H9 (cell line): ENCODE measurements around the gene PPP1R17. TPM values are rescaled to one million over a fixed set of nuclear protein-coding genes. Genes with fewer than 3 reads are reported as not detected.

ENCODE experiments used
- DNase-seq: peaks from one replicate; pipeline ENCODE4 v3.0.0-alpha.2; 2017
- H2AFZ ChIP-seq: one replicate; pipeline ENCODE4 v1.6.1; 2013; ENCODE audit warnings: mild to moderate bottlenecking, low read length, control low read depth, moderate library complexity
- H2AK5ac ChIP-seq: 2 replicates; pipeline ENCODE4 v1.6.1; 2013; ENCODE audit warnings: low read length, control low read depth, mixed read lengths; ENCODE audit not compliant: insufficient read length
- H2BK120ac ChIP-seq: one replicate; pipeline ENCODE4 v1.6.1; 2013; ENCODE audit warnings: low read depth, mild to moderate bottlenecking, low read length, control low read depth, inconsistent platforms; ENCODE audit not compliant: poor library complexity, severe bottlenecking
- H2BK12ac ChIP-seq: 2 replicates; pipeline ENCODE4 v1.6.1; 2013; ENCODE audit warnings: low read length, control low read depth, mixed read lengths, low read depth; ENCODE audit not compliant: insufficient read length
- H2BK15ac ChIP-seq: 2 replicates; pipeline ENCODE4 v1.6.1; 2013; ENCODE audit warnings: low read depth, low read length, control low read depth
- H2BK20ac ChIP-seq: one replicate; pipeline ENCODE4 v1.6.1; 2013; ENCODE audit warnings: low read depth, mild to moderate bottlenecking, low read length, control low read depth, inconsistent platforms; ENCODE audit not compliant: poor library complexity, severe bottlenecking
- H2BK5ac ChIP-seq: 2 replicates; pipeline ENCODE4 v1.6.1; 2013; ENCODE audit warnings: low read length, control low read depth, mixed read lengths; ENCODE audit not compliant: insufficient read length
- H3K14ac ChIP-seq: 2 replicates; pipeline ENCODE4 v1.6.1; 2013; ENCODE audit warnings: low read length, control low read depth; ENCODE audit not compliant: insufficient read depth
- H3K18ac ChIP-seq: 2 replicates; pipeline ENCODE4 v1.6.1; 2013; ENCODE audit warnings: low read depth, mild to moderate bottlenecking, mixed read lengths, low read length, control low read depth; ENCODE audit not compliant: insufficient read length
- H3K23ac ChIP-seq: 2 replicates; pipeline ENCODE4 v1.6.1; 2013; ENCODE audit warnings: low read length, control low read depth, mixed read lengths, low read depth; ENCODE audit not compliant: insufficient read length
- H3K23me2 ChIP-seq: 2 replicates; pipeline ENCODE4 v1.6.1; 2013; ENCODE audit warnings: low read depth, mild to moderate bottlenecking, mixed read lengths, low read length, control low read depth; ENCODE audit not compliant: insufficient read length, poor library complexity, severe bottlenecking
- H3K27ac ChIP-seq: 2 replicates; pipeline ENCODE4 v1.5.1; 2013; ENCODE audit warnings: low read length, control low read depth, mixed read lengths, low read depth; ENCODE audit not compliant: insufficient read length
- H3K27me3 ChIP-seq: 2 replicates; pipeline ENCODE4 v1.6.1; 2013; ENCODE audit warnings: low read length, control low read depth, inconsistent platforms; ENCODE audit not compliant: insufficient read depth
- H3K4ac ChIP-seq: 2 replicates; pipeline ENCODE4 v1.6.1; 2013; ENCODE audit warnings: low read depth, mild to moderate bottlenecking, control low read depth, inconsistent platforms, low read length, moderate library complexity
- H3K4me1 ChIP-seq: 2 replicates; pipeline ENCODE4 v1.6.1; 2013; ENCODE audit warnings: low read length, control low read depth, inconsistent platforms; ENCODE audit not compliant: insufficient read depth
- H3K4me2 ChIP-seq: 2 replicates; pipeline ENCODE4 v1.6.1; 2013; ENCODE audit warnings: low read length, control low read depth, mixed read lengths; ENCODE audit not compliant: insufficient read length, insufficient read depth
- H3K56ac ChIP-seq: 2 replicates; pipeline ENCODE4 v1.6.1; 2013; ENCODE audit warnings: low read depth, mild to moderate bottlenecking, mixed read lengths, low read length, control low read depth; ENCODE audit not compliant: insufficient read length
- H3K79me1 ChIP-seq: 2 replicates; pipeline ENCODE4 v1.6.1; 2013; ENCODE audit warnings: low read depth, mild to moderate bottlenecking, moderate library complexity, low read length, control low read depth, inconsistent platforms; ENCODE audit not compliant: insufficient read depth, poor library complexity, severe bottlenecking
- H3K79me2 ChIP-seq: 2 replicates; pipeline ENCODE4 v1.6.1; 2013; ENCODE audit warnings: low read length, control low read depth, inconsistent platforms; ENCODE audit not compliant: insufficient read depth
- H3K9ac ChIP-seq: 2 replicates; pipeline ENCODE4 v1.6.1; 2013; ENCODE audit warnings: low read length, control low read depth, mixed read lengths; ENCODE audit not compliant: insufficient read length; ENCODE audit errors: extremely low read depth
- H3K9me3 ChIP-seq: one replicate; pipeline ENCODE4 v1.6.1; 2013; ENCODE audit warnings: low read depth, low read length, inconsistent platforms; ENCODE audit not compliant: control insufficient read depth
- H3T11ph ChIP-seq: one replicate; pipeline ENCODE4 v1.6.1; 2013; ENCODE audit warnings: mild to moderate bottlenecking, low read length, control low read depth, inconsistent platforms
- H4K20me1 ChIP-seq: one replicate; pipeline ENCODE4 v1.6.1; 2013; ENCODE audit not compliant: control insufficient read depth, insufficient read length, insufficient read depth
- H4K5ac ChIP-seq: 2 replicates; pipeline ENCODE4 v1.6.1; 2013; ENCODE audit warnings: low read depth, mild to moderate bottlenecking, mixed read lengths, low read length, control low read depth; ENCODE audit not compliant: insufficient read length
- H4K8ac ChIP-seq: replicated peaks from 2 replicates; pipeline ENCODE4 v1.6.1; 2013; ENCODE audit warnings: low read length, control low read depth, mixed read lengths, low read depth; ENCODE audit not compliant: insufficient read length
- H4K91ac ChIP-seq: 2 replicates; pipeline ENCODE4 v1.6.1; 2013; ENCODE audit warnings: low read depth, mild to moderate bottlenecking, moderate library complexity, mixed read lengths, low read length, control low read depth; ENCODE audit not compliant: insufficient read length
- H3K27ac Mint-ChIP-seq, 3 experiments: 2 replicates in 2 of 3; 3 replicates in 1 of 3; pipeline ENCODE4 v1.8.0; 2020 to 2021; ENCODE audit warnings: mixed read lengths in 3 of 3, mild to moderate bottlenecking in 1 of 3, moderate library complexity in 1 of 3
- H3K27me3 Mint-ChIP-seq: 2 replicates; pipeline ENCODE4 v1.8.0; 2021; ENCODE audit warnings: low read depth, mild to moderate bottlenecking, moderate library complexity, mixed read lengths
- H3K36me3 Mint-ChIP-seq, 3 experiments: 2 replicates in 2 of 3; 3 replicates in 1 of 3; pipeline ENCODE4 v1.8.0; 2020 to 2021; ENCODE audit warnings: low read depth in 3 of 3, mixed read lengths in 3 of 3; ENCODE audit not compliant: insufficient read depth in 1 of 3
- H3K4me1 Mint-ChIP-seq, 2 experiments: 2 replicates each; pipeline ENCODE4 v1.8.0; 2020; ENCODE audit warnings: mixed read lengths in 2 of 2
- H3K4me3 Mint-ChIP-seq, 2 experiments: 2 replicates in 1 of 2; 3 replicates in 1 of 2; pipeline ENCODE4 v1.8.0; 2020 to 2021; ENCODE audit warnings: mild to moderate bottlenecking in 2 of 2, mixed read lengths in 2 of 2, moderate library complexity in 1 of 2
- H3K9me3 Mint-ChIP-seq, 2 experiments: 2 replicates in 1 of 2; 3 replicates in 1 of 2; pipeline ENCODE4 v1.8.0; 2020; ENCODE audit warnings: mild to moderate bottlenecking in 2 of 2, mixed read lengths in 2 of 2, moderate library complexity in 1 of 2
- total RNA-seq: library from RNA; stranded (reverse); gene quantifications from 2 replicates; pipeline ENCODE4 v1.2.1, GENCODE V29; 2021
- TF ChIP-seq, protein P1 (sequence below): fragments of 200-600 bp; sonication (generic); conservative IDR thresholded peaks from 3 replicates; pipeline ENCODE4 v1.8.0; 2021; ENCODE audit warnings: antibody characterized with exemption, mild to moderate bottlenecking

The PPP1R17 gene
- total RNA-seq, 1 experiment from 2014 or later: 1.2 TPM

DNA sequence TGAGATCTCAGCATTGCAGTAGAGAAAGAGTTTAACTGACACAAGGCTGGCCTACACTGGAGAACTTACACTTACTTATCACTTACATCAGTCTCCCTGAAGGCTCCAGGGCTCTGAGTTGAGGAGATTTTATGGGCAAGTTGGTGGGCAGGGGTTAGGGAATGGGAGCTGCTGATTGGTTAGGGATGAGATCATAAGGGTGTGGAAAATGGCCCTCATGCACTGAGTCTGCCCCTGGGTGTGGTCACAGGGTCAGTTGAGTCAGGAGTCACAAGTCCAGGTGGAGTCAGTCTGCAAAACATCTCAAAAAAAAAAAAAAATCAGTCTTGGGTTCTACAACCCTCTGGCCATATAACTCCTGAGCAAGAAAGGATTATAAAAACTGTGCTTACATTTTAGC lies 60.5 kb downstream of the PPP1R17 start:
- H3K4me2 ChIP-seq: no peak overlapping the region
- H3K27me3 Mint-ChIP-seq: peaks cover 98% of the 10 kb centered on the region

More for the DNA sequence above, 60.5 kb downstream of the PPP1R17 start:
- Histone ChIP-seq H4K20me1 (no peaks in the 10 kb centered on the region), H2BK20ac (no peak overlapping the region), H3K79me1 (no peaks in the 10 kb centered on the region), H3K18ac (no peak overlapping the region), H3K27me3 (peaks cover 4% of the 10 kb centered on the region; the same call in 1 of the 2 replicates), H2BK5ac (no peak overlapping the region), H4K91ac (no peak overlapping the region), H3K9me3 (no peaks in the 10 kb centered on the region), H3K23ac (no peak overlapping the region), H2AK5ac (no peak overlapping the region), H2BK120ac (no peak overlapping the region), H3K4ac (no peak overlapping the region), H2BK15ac (no peak overlapping the region), H3K79me2 (no peaks in the 10 kb centered on the region), H3K27ac (no peak overlapping the region), H2AFZ (no peak overlapping the region), H3K23me2 (no peaks in the 10 kb centered on the region), H2BK12ac (no peak overlapping the region), H3T11ph (no peak overlapping the region), H3K4me1 (no peaks in the 10 kb centered on the region), H3K14ac (no peak overlapping the region), H4K8ac (no peak overlapping the region), H4K5ac (no peak overlapping the region), H3K56ac (no peak overlapping the region), H3K9ac (no peak overlapping the region)
- H3K4me3 Mint-ChIP-seq: no peak overlapping the region
- H3K36me3 Mint-ChIP-seq: no peaks in the 10 kb centered on the region
- TF ChIP-seq, protein P1, sequence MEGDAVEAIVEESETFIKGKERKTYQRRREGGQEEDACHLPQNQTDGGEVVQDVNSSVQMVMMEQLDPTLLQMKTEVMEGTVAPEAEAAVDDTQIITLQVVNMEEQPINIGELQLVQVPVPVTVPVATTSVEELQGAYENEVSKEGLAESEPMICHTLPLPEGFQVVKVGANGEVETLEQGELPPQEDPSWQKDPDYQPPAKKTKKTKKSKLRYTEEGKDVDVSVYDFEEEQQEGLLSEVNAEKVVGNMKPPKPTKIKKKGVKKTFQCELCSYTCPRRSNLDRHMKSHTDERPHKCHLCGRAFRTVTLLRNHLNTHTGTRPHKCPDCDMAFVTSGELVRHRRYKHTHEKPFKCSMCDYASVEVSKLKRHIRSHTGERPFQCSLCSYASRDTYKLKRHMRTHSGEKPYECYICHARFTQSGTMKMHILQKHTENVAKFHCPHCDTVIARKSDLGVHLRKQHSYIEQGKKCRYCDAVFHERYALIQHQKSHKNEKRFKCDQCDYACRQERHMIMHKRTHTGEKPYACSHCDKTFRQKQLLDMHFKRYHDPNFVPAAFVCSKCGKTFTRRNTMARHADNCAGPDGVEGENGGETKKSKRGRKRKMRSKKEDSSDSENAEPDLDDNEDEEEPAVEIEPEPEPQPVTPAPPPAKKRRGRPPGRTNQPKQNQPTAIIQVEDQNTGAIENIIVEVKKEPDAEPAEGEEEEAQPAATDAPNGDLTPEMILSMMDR: no peak
- no peaks in the 10 kb centered on the region for H3K4me1 Mint-ChIP-seq
- H3K9me3 Mint-ChIP-seq: peaks cover 2 to 4% of the 10 kb centered on the region in 2 experiments; a peak in 2 of 5 replicates
- no peak overlapping the region for H3K27ac Mint-ChIP-seq
- DNase-seq: no peak
